Umbilical cord (tissue), 2 donors: ENCODE data around the gene BPGM. TPM values are rescaled to one million over a fixed set of nuclear protein-coding genes. Genes with fewer than 3 reads are reported as not detected.
A peak's percentile ranks its signal among the peaks of the same experiment; 100 is the strongest.

Source experiments
- DNase-seq: peaks from one replicate; pipeline ENCODE4 v3.0.0-alpha.2; 2015; ENCODE audit warnings: low spot score
- total RNA-seq: library from RNA; depleted of rRNA; stranded (reverse); fragments of >200 nt; gene quantifications from one replicate; pipeline ENCODE4 v1.2.3, GENCODE V29; 2014; ENCODE audit warnings: low replicate concordance; ENCODE audit not compliant: insufficient read depth

The BPGM gene
- total RNA-seq, 1 donor from 2014 or later, result 96.8 TPM

DNA sequence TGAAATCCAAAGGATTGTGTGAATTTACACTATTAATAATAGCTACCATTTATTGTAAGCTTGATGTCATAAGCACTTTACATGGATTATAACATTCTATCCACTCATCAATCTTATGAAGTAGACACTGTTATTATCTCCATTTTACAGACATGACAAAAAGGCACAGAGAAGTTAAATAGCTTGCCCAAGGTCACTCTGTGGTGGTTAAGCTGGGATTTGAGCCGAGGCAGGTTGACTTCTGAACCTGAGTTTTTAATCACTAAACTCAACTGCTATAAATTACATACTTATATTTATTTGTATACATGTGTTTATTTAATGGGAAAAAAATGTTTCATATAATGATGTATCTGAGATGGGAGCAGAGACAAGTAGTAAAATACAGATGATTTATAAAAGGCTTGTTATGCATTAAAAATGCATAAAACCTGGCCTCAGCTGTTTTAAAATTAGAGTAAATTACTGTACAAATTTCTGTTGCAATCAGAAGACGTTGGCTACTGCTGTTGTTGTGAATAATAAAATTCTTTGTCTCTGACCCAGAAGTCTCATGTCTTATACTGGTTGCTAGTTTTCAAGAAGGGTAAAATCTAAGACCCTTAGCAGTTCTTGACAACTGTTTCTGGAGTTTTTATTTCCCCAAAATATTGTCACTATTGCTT lies 71.7 kb downstream of the BPGM start:
- no peak for DNase-seq

DNA sequence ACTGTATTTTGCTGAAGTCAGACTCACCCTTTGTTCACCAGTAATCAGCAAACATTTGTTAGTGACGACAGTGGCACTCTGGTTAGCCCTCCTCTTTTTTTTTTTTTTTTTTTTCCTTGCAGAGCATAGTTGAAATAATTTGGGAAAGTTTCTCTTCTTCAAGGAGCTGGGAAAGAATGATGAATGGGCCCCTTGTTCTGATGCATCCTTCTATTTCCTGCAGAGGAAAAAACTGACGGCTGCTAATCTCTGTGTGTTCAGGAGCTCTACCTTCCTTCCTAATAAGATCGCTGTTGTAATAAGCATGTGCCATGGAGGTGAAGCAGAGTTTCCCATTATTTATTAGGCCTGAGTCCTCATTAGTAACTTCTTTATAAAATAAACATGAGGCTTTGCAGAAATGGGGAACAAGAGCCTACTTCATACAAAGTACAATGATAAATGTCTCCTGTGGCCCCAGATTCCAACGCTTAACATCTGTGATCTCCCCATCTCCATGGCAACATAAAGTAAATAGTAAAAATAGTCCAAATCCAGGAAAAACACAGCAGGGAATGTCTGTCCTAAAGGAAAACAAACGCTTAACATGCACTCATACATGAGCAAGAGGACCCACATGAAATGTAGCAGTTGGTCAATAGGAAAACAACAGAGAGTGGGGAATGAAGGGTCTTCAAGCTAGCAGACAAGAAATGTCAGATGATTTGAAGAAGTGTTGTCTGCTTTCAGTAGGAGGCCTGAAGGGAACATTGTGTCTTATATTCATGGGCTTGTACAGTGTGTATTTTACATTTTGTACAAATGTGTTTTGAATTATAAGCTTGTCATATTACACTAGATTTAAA lies 73.7 kb downstream of the BPGM start:
- peak; percentile 62 for DNase-seq

DNA sequence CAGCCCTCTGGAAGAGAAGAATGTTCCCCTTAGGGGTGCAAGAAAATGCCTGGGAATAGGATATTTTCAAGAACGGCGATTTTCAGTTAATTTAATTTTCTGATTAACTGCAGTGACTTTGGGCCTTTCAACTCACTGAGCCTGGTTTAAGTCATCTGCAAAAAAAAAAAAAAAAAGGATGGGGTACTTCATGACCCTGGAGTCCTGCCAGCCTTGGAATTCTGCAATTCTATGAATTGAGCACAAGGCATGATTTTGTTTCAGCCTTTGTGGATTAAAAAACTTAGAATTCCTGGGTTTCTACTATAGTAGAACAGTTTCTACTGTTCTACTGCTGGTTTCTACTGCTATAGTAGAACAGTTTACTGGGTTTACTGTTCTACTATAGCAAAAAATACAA lies 74.5 kb downstream of the BPGM start:
- DNase-seq, result no peak

DNA sequence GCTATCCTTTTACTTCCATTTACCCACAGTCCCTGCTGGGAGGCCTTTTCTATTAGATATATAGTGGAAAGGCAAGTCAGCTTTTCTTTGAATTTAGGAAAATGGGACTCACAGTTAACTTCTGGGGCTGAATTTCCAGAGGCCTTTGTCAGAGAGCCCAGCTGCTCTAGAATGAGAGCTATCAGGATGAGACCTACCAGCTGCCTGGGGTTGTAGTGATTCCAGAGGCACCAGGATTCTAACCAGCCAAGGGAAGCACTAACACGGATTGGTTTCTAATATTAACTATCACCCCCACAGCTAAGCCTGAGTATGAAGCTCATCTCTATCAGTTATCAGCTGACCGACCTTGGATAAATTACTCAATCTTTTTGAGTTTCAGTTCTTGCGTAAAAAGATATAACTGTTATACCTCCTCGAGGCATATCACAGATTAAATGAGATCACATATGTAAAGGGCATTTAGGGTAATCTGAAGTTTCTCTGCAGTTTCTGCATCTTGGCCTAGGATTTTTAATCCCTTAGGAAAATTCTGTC lies 76.2 kb downstream of the BPGM start:
- peak; percentile 73 for DNase-seq

DNA sequence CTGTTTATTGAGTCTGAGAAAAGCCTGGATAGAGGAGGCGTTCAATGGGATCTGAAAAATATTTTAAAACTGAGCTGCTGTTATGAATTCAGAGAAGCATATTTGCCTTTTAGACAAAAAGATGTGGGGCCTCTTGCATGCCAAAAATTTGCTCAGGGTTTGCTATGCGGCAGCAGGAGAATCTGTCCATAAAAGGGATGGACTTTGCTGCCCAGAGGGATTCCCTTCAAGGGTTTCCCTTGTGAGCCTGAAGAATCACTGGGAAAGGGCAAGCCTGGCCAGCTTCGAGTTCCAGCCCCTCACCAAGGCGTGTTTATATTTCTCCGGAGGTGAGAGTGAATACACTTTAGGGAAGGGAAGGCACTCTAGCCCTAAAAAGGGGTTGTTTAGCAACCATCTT lies 77.2 kb downstream of the BPGM start:
- peak; percentile 85 for DNase-seq

DNA sequence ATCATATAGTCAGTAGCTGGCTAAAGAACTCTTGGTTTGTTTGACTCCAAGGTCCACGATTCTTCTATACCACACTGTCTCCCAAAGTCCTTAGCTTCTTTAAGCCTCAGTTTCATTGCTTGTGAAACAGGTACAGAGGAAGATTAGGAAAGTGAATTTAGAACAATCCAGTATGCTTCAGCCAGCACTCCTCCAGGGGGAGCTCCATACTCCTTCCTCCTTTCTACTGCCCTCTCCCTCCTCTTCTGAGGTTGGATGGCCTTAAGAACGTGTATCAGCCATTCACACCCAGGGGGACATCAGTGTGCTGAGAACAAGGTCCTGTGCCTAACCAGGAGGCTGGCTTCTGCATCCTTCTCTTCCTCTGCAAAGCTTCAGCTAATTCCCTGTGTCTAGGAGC lies 78.0 kb downstream of the BPGM start:
- no peak for DNase-seq

DNA sequence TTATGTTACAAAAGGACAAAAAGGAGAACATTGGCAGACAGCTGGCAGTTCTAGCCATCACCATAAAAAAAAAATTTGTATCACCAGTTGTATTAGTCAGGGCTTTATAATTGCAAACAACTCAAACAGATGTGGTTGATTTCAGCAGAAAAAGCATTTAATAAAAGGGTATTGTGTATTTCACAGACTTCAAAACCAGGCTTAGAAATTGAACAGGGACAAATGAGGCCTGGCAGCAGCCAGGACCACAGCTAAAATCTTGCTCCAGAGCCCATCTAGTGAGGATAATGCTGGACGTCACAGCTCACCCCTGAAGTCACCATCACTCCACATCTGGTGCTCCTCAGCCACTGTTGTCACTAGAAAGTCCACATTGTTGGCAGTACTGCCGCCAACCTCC lies 79.9 kb downstream of the BPGM start:
- DNase-seq, result no peak

DNA sequence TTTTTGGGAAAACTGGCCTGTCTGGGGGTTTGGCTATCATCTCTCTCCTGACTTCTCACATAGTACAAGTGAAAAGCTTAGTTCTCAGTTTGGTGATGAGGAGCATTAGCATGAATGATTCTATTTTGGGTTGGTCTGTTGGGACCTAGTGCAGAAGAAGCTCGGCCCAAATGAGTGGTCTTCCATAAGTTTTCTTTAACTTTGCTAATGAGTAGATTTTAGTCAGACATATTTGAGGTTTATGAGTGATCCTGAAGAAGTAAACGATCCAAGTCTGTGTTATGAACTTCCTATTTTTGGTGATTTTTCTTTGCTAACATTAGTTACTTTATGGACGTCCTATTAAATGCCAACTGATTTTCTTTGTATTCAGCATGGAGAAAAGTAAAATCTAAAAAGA lies 81.1 kb downstream of the BPGM start:
- DNase-seq, result no peak

Other genes starting within 250 kb of the BPGM start
- gene AKR1B1, start 187.8 kb upstream of the BPGM start, total RNA-seq, result 45.0 TPM
- gene AKR1B10, start 119.3 kb upstream of the BPGM start, total RNA-seq, result 2.2 TPM
- 0.48 TPM for gene AKR1B15, start 97.7 kb upstream of the BPGM start, total RNA-seq
- gene CALD1, start 132.8 kb downstream of the BPGM start, total RNA-seq, result 1,052 TPM